KOPT-K1 (cell line): ENCODE results near the gene GINS2.

ENCODE experiments used
- H3K27ac ChIP-seq: fragments of 200-600 bp; sonication (generic); 2 replicates; pipeline ENCODE4 v1.5.1; 2016; ENCODE audit warnings: antibody characterized with exemption, mild to moderate bottlenecking, low read depth, low read length; ENCODE audit not compliant: poor library complexity, severe bottlenecking
- H3K36me3 ChIP-seq: fragments of 200-600 bp; sonication (generic); 2 replicates; pipeline ENCODE4 v1.5.1; 2017; ENCODE audit warnings: antibody characterized with exemption, mild to moderate bottlenecking, low read length, moderate library complexity; ENCODE audit not compliant: insufficient read depth
- H3K9me3 ChIP-seq: fragments of 200-600 bp; sonication (generic); 2 replicates; pipeline ENCODE4 v1.5.1; 2017; ENCODE audit warnings: antibody characterized with exemption, low read length, mild to moderate bottlenecking; ENCODE audit not compliant: insufficient read depth, poor library complexity, severe bottlenecking

Gene GINS2

GRCh38 chr16:85659805-85660511 is 28.8 kb downstream of the GINS2 start:
- Histone ChIP-seq H3K27ac (no peak overlapping the region), H3K9me3 (no peaks in the 10 kb centered on the region), H3K36me3 (peaks cover 100% of the 10 kb centered on the region)

- H3K36me3 ChIP-seq: peaks cover 100% of the 10 kb centered on the region
Observed at GRCh38 chr16:85659336-85659735, 29.4 kb downstream of the GINS2 start.

GRCh38 chr16:85658504-85659326 is 30.0 kb downstream of the GINS2 start:
- no peaks in the 10 kb centered on the region for H3K9me3 ChIP-seq
- no peak overlapping the region for H3K27ac ChIP-seq
- peaks cover 100% of the 10 kb centered on the region for H3K36me3 ChIP-seq

More at GRCh38 chr16:85659336-85659735, 29.4 kb downstream of the GINS2 start:
- H3K27ac ChIP-seq: no peak overlapping the region
- no peaks in the 10 kb centered on the region for H3K9me3 ChIP-seq

GRCh38 chr16:85657996-85658395 is 30.8 kb downstream of the GINS2 start:
- Histone ChIP-seq H3K27ac (no peak overlapping the region), H3K9me3 (no peaks in the 10 kb centered on the region), H3K36me3 (peaks cover 98% of the 10 kb centered on the region)

- Histone ChIP-seq H3K9me3 (no peaks in the 10 kb centered on the region), H3K36me3 (peaks cover 97% of the 10 kb centered on the region), H3K27ac (no peak overlapping the region)
Observed at GRCh38 chr16:85657267-85657650, 31.5 kb downstream of the GINS2 start.

GRCh38 chr16:85656351-85657266 is 32.1 kb downstream of the GINS2 start:
- peaks cover 97% of the 10 kb centered on the region for H3K36me3 ChIP-seq
- H3K9me3 ChIP-seq: no peaks in the 10 kb centered on the region
- H3K27ac ChIP-seq: no peak overlapping the region

- Histone ChIP-seq H3K36me3 (peaks cover 94% of the 10 kb centered on the region), H3K9me3 (no peaks in the 10 kb centered on the region), H3K27ac (no peak overlapping the region)
Observed at GRCh38 chr16:85655216-85656129, 33.3 kb downstream of the GINS2 start.

- Histone ChIP-seq H3K36me3 (peaks cover 94% of the 10 kb centered on the region), H3K9me3 (no peaks in the 10 kb centered on the region), H3K27ac (no peak overlapping the region)
Observed at GRCh38 chr16:85654251-85655095, 34.3 kb downstream of the GINS2 start.

- H3K27ac ChIP-seq: no peak overlapping the region
- peaks cover 94% of the 10 kb centered on the region for H3K36me3 ChIP-seq
- H3K9me3 ChIP-seq: no peaks in the 10 kb centered on the region
Observed at GRCh38 chr16:85653290-85653891, 35.4 kb downstream of the GINS2 start.

- Histone ChIP-seq H3K36me3 (peaks cover 94% of the 10 kb centered on the region), H3K27ac (no peak overlapping the region), H3K9me3 (no peaks in the 10 kb centered on the region)
Observed at GRCh38 chr16:85652431-85653221, 36.1 kb downstream of the GINS2 start.

- Histone ChIP-seq H3K27ac (no peak overlapping the region), H3K36me3 (peaks cover 86% of the 10 kb centered on the region), H3K9me3 (no peaks in the 10 kb centered on the region)
Observed at GRCh38 chr16:85651629-85652430, 36.9 kb downstream of the GINS2 start.
